ENCODE data around the gene EDDM3A.
"Not testable (repeated sequence)": the region's sequence is repeated elsewhere in the genome, so short reads cannot be mapped to it uniquely, and the experiment has no call there.

Gene EDDM3A

DNA sequence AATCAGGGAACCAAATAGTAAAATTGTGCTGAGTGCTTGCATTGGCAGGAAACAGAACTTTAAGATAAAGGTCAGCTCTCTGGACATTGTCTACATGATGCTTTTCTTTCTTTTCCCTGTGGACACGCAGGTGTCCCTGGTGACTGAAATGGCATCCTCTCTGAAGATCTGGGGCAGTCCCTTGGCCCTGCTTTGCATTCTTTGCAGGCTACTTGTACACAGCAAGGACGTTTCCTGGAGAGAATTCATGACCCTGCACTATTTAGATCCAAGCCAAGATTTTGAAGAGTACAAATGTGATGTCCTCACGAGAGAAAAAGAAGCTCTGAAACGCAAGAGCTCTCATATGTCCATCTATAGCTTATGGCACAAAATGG lies 11.3 kb upstream of the EDDM3A start:
- no peak for TF ChIP-seq CTCF (IDR thresholded peaks at IDR 0.05; ENCODE audit: unreplicated experiment in 3 of 3)
- H3K4me1 Mint-ChIP-seq = no peaks in the 10 kb centered on the region
- H3K9me3 Mint-ChIP-seq = no peaks in the 10 kb centered on the region
- no peak overlapping the region for H3K4me3 Mint-ChIP-seq
- H3K27me3 Mint-ChIP-seq (ENCODE audit: low read depth) = no peaks in the 10 kb centered on the region
- H3K27ac Mint-ChIP-seq = no peak overlapping the region
- H3K36me3 Mint-ChIP-seq (ENCODE audit: low read depth) = no peaks in the 10 kb centered on the region

GRCh38 chr14:20738292-20738691 lies 7.4 kb upstream of the EDDM3A start:
- not testable (repeated sequence) for H3K36me3 Mint-ChIP-seq (ENCODE audit: low read depth); H3K27ac Mint-ChIP-seq; H3K4me3 Mint-ChIP-seq; H3K27me3 Mint-ChIP-seq (ENCODE audit: low read depth); H3K4me1 Mint-ChIP-seq; H3K9me3 Mint-ChIP-seq

DNA sequence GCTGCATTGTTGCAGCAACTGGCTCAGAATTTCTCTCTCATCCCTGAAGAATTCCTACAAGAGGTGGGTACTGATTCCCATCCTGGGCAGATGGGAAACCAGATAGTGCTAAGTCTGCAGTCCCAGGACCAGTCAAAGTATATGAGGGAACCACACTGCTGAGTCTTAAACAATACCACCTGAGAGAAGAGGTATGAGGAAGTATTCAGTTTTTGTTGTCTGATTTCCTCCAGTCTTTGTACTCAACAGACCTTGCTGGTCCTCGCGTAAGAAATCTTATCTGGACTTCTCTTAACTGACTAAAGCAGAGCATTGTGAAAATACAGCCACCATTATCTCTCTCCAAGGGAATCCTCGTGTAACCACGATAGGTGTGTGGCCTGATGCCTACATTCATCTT lies 3.6 kb upstream of the EDDM3A start:
- H3K27ac Mint-ChIP-seq = no peak overlapping the region
- H3K4me1 Mint-ChIP-seq = no peaks in the 10 kb centered on the region
- no peak overlapping the region for H3K4me3 Mint-ChIP-seq
- H3K9me3 Mint-ChIP-seq = no peaks in the 10 kb centered on the region
- TF ChIP-seq CTCF (IDR thresholded peaks at IDR 0.05; ENCODE audit: unreplicated experiment in 3 of 3) = no peak
- no peaks in the 10 kb centered on the region for H3K36me3 Mint-ChIP-seq (ENCODE audit: low read depth)
- H3K27me3 Mint-ChIP-seq (ENCODE audit: low read depth) = no peaks in the 10 kb centered on the region

DNA sequence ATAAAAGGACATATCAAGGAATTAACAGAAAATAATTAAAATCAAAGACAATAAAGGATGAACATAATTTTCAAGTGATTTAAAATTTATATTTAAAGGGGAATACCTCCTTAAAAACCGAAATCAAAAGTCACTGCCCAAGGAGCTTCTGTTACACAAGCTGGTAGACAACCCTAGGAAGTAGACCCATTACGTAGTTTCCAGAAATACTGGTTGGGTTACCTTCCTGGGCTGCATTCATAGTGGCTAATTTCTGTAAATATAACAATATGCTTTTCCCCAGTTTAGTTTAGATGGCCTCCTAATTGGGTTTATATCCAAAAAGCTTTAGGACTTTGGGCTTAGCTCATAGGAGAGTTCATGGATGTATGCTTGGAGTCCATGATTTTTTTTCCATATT lies 2.1 kb upstream of the EDDM3A start:
- Mint-ChIP-seq H3K27me3 (ENCODE audit: low read depth) (no peaks in the 10 kb centered on the region), H3K9me3 (no peaks in the 10 kb centered on the region), H3K4me3 (no peak overlapping the region), H3K36me3 (ENCODE audit: low read depth) (no peaks in the 10 kb centered on the region), H3K4me1 (no peaks in the 10 kb centered on the region), H3K27ac (no peak overlapping the region)
- no peak for TF ChIP-seq CTCF (IDR thresholded peaks at IDR 0.05; ENCODE audit: unreplicated experiment in 3 of 3)

GRCh38 chr14:20746566-20746965 lies 879 bp downstream of the EDDM3A start:
- Mint-ChIP-seq H3K4me3 (no peak overlapping the region), H3K9me3 (no peaks in the 10 kb centered on the region), H3K27ac (no peak overlapping the region), H3K36me3 (ENCODE audit: low read depth) (no peaks in the 10 kb centered on the region), H3K27me3 (ENCODE audit: low read depth) (peaks cover 2% of the 10 kb centered on the region), H3K4me1 (no peaks in the 10 kb centered on the region)
- TF ChIP-seq CTCF (IDR thresholded peaks at IDR 0.05; ENCODE audit: unreplicated experiment in 3 of 3) = no peak

- H3K4me1 Mint-ChIP-seq = no peaks in the 10 kb centered on the region
- no peak overlapping the region for H3K4me3 Mint-ChIP-seq
- no peak overlapping the region for H3K27ac Mint-ChIP-seq
- H3K36me3 Mint-ChIP-seq (ENCODE audit: low read depth) = no peaks in the 10 kb centered on the region
- peaks cover 5% of the 10 kb centered on the region for H3K27me3 Mint-ChIP-seq (ENCODE audit: low read depth)
- no peaks in the 10 kb centered on the region for H3K9me3 Mint-ChIP-seq
- TF ChIP-seq CTCF (IDR thresholded peaks at IDR 0.05; ENCODE audit: unreplicated experiment in 3 of 3) = no peak
Observed at GRCh38 chr14:20748439-20748838, 2.8 kb downstream of the EDDM3A start.

- no peak for TF ChIP-seq CTCF (IDR thresholded peaks at IDR 0.05; ENCODE audit: unreplicated experiment in 3 of 3)
- Mint-ChIP-seq H3K27ac (no peak overlapping the region), H3K4me1 (no peaks in the 10 kb centered on the region), H3K36me3 (ENCODE audit: low read depth) (no peaks in the 10 kb centered on the region), H3K4me3 (no peak overlapping the region), H3K27me3 (ENCODE audit: low read depth) (peaks cover 5% of the 10 kb centered on the region), H3K9me3 (no peaks in the 10 kb centered on the region)
Observed at GRCh38 chr14:20750194-20750593, 4.5 kb downstream of the EDDM3A start.

Data from nephron (organoid).